ENCODE measurements around the gene HFM1.

GRCh38 chr1:91307784-91308409 lies 96.7 kb downstream of the HFM1 start:
- no peak for TF ChIP-seq CTCF (IDR thresholded peaks at IDR 0.05; ENCODE audit: low read depth, low read length)
- TF ChIP-seq POLR2A (IDR thresholded peaks at IDR 0.05; ENCODE audit: extremely low read depth, insufficient read length) = no peak
- TF ChIP-seq MYC (IDR thresholded peaks at IDR 0.05; ENCODE audit: low read depth, low read length) = no peak
- TF ChIP-seq MAX (IDR thresholded peaks at IDR 0.05; ENCODE audit: low read depth, low read length) = no peak
